ENCODE data around the gene APIP.

APIP gene

DNA sequence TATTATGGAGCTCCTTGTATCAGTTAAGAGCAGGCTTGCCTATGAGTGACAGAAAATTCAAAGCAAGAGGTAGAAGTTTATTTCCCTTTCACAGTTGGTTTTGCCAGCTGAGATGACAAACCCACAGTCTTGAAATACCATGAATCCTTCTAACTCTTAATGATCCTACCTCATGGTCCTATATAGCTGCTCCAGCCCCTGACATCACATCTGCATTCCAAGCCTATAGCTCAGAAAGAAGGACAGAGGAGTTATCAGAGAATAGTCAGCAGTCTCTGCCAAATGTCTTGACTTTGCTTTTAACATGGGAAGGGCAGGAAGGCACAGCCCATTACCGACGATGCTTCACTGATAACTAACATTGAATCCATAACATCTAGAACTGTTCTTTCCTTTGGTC lies 76.2 kb downstream of the APIP start (continued):
- TF ChIP-seq ZNF132 (tag by site-specific recombination; IDR thresholded peaks at IDR 0.05; ENCODE audit: borderline replicate concordance) (no peak), KLF1 (tag by site-specific recombination; IDR thresholded peaks at IDR 0.05) (no peak)

GRCh38 chr11:34836958-34837856 lies 79.0 kb downstream of the APIP start:
- Histone ChIP-seq H3K4me3 (ENCODE audit: low read depth, low read length) (no peak overlapping the region), H3K9me3 (ENCODE audit: control insufficient read depth, insufficient read depth, low read depth, low read length) (no peaks in the 10 kb centered on the region), H3K36me3 (ENCODE audit: control insufficient read depth in 2 of 2, insufficient read depth in 1 of 2, low read length in 2 of 2) (no peaks in the 10 kb centered on the region), H3K4me1 (ENCODE audit: control insufficient read depth, insufficient read depth, low read length) (no peaks in the 10 kb centered on the region), H3K27ac (ENCODE audit: extremely low read depth, low read depth, low read length) (no peak overlapping the region)
- ChIA-PET CTCF (interaction anchor here (0.6 kb wide), 1 partner anchor 247 kb away, joined by 3 read pairs; no protein-coding TSS in a partner anchor), POLR2A (no interaction called here)
- TF ChIP-seq GLIS1 (tag by site-specific recombination; IDR thresholded peaks at IDR 0.05) (peak; percentile 18; the same call in 1 of the 2 replicates), EGR2 (tag by site-specific recombination; IDR thresholded peaks at IDR 0.05; ENCODE audit: low read depth) (peak; percentile 26; the same call in 1 of the 2 replicates), ZEB2 (tag by site-specific recombination; IDR thresholded peaks at IDR 0.05) (no peak)

DNA sequence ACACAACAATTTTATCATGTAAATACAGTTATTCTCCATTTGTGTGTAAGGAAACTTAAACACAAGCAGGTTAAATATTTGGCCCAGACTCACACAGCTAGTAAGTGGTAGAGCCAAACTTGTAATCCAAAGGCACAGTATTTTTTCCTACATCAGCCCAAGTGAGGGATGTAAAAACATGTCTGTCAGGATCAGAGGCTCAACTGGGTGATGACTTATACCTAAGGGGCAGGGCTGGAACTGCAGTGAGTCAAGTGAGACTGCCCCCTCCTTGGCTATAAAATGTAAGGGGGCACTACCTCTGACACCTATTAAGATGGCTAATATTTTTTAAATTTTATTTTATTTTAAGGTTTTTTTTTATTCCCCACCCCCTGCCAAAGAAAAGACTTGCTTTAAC lies 82.6 kb downstream of the APIP start:
- Histone ChIP-seq H3K9me3 (ENCODE audit: control insufficient read depth, insufficient read depth, low read depth, low read length) (no peaks in the 10 kb centered on the region), H3K36me3 (ENCODE audit: control insufficient read depth in 2 of 2, insufficient read depth in 1 of 2, low read length in 2 of 2) (no peaks in the 10 kb centered on the region), H3K4me3 (ENCODE audit: low read depth, low read length) (no peak overlapping the region), H3K4me1 (ENCODE audit: control insufficient read depth, insufficient read depth, low read length) (no peaks in the 10 kb centered on the region), H3K27ac (ENCODE audit: extremely low read depth, low read depth, low read length) (no peak overlapping the region)
- POLR2A ChIA-PET = no interaction called here
- TF ChIP-seq ZNF623 (tag by site-specific recombination; IDR thresholded peaks at IDR 0.05) = no peak
- CTCF ChIA-PET = no interaction called here
